ENCODE data around the gene NEURL3. TPM values are rescaled to one million over a fixed set of nuclear protein-coding genes. Genes with fewer than 3 reads are reported as not detected.

The NEURL3 gene
- total and polyA plus RNA-seq, 4 donors, result 0.24 to 2.1 (median 0.72) TPM

DNA sequence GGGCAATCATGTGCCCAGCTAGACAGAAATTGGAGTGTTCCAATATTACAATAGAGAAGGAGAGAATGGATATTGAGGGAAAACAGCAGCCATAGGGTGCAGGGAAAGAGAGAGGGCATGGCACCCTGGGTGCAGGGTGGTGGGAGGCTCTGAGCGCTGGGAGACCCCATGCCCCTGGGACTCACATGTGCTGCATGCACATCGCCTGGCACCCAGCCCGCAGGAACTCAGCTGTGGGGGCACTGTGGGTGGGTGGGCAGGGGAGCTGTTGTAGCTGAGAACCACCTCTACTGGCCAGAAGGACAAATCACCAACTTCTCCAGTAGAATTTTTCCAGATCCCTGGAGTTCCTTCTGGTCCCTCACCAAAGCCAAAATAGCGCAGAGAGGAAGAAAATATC, 7.2 kb upstream of the NEURL3 start:
- Histone ChIP-seq H3K9ac (ENCODE audit: insufficient read depth in 1 of 2, low read length in 2 of 2) (no peak overlapping the region), H3K4me3 (no peak overlapping the region), H3K27ac (ENCODE audit: low read depth in 1 of 2, low read length in 1 of 2) (no peak overlapping the region), H3K9me3 (ENCODE audit: control insufficient read depth in 4 of 4, insufficient read depth in 3 of 4, low read length in 3 of 4) (no peaks in the 10 kb centered on the region), H3K27me3 (ENCODE audit: control insufficient read depth in 3 of 3, insufficient read depth in 3 of 3, low read length in 2 of 3) (no peaks in the 10 kb centered on the region), H3K36me3 (ENCODE audit: control insufficient read depth in 4 of 4, insufficient read depth in 4 of 4, low read length in 4 of 4) (no peaks in the 10 kb centered on the region), H3K4me1 (ENCODE audit: control insufficient read depth in 5 of 5, insufficient read depth in 5 of 5, low read length in 5 of 5) (peaks cover 0 to 11% (median 9%) of the 10 kb centered on the region in 5 donors)
- 91 to 92% methylated on average over 4 of the region's 4 CpGs for WGBS, 2 donors
- no peak for ATAC-seq (ENCODE audit: insufficient read depth, low FRiP score)
- TF ChIP-seq, protein P1, sequence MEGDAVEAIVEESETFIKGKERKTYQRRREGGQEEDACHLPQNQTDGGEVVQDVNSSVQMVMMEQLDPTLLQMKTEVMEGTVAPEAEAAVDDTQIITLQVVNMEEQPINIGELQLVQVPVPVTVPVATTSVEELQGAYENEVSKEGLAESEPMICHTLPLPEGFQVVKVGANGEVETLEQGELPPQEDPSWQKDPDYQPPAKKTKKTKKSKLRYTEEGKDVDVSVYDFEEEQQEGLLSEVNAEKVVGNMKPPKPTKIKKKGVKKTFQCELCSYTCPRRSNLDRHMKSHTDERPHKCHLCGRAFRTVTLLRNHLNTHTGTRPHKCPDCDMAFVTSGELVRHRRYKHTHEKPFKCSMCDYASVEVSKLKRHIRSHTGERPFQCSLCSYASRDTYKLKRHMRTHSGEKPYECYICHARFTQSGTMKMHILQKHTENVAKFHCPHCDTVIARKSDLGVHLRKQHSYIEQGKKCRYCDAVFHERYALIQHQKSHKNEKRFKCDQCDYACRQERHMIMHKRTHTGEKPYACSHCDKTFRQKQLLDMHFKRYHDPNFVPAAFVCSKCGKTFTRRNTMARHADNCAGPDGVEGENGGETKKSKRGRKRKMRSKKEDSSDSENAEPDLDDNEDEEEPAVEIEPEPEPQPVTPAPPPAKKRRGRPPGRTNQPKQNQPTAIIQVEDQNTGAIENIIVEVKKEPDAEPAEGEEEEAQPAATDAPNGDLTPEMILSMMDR (IDR thresholded peaks at IDR 0.05; ENCODE audit: control extremely low read depth, extremely low read depth), result no peak
- DNase-seq, result no peak

DNA sequence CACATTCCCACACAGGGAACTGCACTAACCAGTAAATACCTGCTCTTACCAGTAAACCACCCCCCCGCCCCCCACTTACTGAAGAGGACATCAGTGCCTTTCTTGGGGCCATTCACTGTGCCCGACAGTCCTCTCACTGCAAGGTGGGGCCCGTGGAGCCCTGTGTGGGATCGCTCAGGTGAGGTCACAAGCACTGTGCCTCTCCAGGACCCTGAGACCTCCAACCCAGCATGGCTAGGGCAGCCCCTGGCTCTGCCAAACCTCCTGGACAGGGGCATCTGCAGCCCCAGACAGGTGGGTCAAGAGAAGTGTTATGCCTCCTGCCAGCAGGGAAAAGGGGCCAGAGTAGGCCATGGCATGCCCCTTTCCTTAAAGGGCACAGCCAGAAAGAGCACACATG, 6.7 kb upstream of the NEURL3 start:
- Histone ChIP-seq H3K9ac (ENCODE audit: insufficient read depth in 1 of 2, low read length in 2 of 2) (no peak overlapping the region), H3K4me1 (ENCODE audit: control insufficient read depth in 5 of 5, insufficient read depth in 5 of 5, low read length in 5 of 5) (peaks cover 0 to 11% (median 9%) of the 10 kb centered on the region in 5 donors), H3K9me3 (ENCODE audit: control insufficient read depth in 4 of 4, insufficient read depth in 3 of 4, low read length in 3 of 4) (no peaks in the 10 kb centered on the region), H3K36me3 (ENCODE audit: control insufficient read depth in 4 of 4, insufficient read depth in 4 of 4, low read length in 4 of 4) (no peaks in the 10 kb centered on the region), H3K4me3 (no peak overlapping the region), H3K27ac (ENCODE audit: low read depth in 1 of 2, low read length in 1 of 2) (no peak overlapping the region), H3K27me3 (ENCODE audit: control insufficient read depth in 3 of 3, insufficient read depth in 3 of 3, low read length in 2 of 3) (no peaks in the 10 kb centered on the region)
- ATAC-seq (ENCODE audit: insufficient read depth, low FRiP score) (no peak), DNase-seq (no peak)
- 83 to 95% methylated on average over 4 of the region's 4 CpGs for WGBS, 2 donors
- TF ChIP-seq, protein P1 (IDR thresholded peaks at IDR 0.05; ENCODE audit: control extremely low read depth, extremely low read depth), result no peak

DNA sequence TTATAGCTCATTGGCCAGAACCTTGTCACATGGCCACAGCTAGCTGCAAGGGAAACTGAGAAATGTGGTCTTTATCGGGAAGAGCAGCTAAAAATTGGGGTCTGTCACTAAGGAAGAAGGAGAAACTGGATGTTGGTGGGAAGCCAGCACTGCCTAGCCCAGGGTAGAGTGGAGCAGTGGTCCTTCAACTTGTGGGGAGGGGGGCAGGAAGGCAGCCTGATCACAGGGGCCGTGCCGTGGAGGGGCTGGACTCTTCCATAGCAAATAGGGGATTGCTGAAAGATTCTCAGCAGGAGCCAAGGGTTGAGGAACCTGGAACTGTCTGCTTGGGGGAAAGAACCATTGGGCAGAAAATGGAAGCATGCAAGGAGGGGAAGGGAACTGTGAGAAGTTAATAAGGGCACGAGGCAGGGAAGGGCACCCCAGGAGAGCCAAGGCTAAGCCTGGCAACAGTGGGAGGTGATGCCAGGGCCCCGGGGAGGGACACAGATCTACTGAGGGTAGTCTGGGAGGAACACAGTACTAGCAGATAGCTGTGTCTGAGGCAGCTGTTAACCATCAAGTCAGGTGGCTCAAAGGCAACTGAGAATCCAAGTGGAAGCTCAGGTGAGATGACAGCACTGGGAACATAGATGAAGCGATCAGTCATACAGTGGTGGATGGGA, 5.9 kb upstream of the NEURL3 start:
- Histone ChIP-seq H3K27me3 (ENCODE audit: control insufficient read depth in 3 of 3, insufficient read depth in 3 of 3, low read length in 2 of 3) (no peaks in the 10 kb centered on the region), H3K4me1 (ENCODE audit: control insufficient read depth in 5 of 5, insufficient read depth in 5 of 5, low read length in 5 of 5) (peaks cover 0 to 11% (median 9%) of the 10 kb centered on the region in 5 donors), H3K27ac (ENCODE audit: low read depth in 1 of 2, low read length in 1 of 2) (no peak overlapping the region), H3K36me3 (ENCODE audit: control insufficient read depth in 4 of 4, insufficient read depth in 4 of 4, low read length in 4 of 4) (no peaks in the 10 kb centered on the region), H3K4me3 (no peak overlapping the region), H3K9ac (ENCODE audit: insufficient read depth in 1 of 2, low read length in 2 of 2) (no peak overlapping the region), H3K9me3 (ENCODE audit: control insufficient read depth in 4 of 4, insufficient read depth in 3 of 4, low read length in 3 of 4) (no peaks in the 10 kb centered on the region)
- ATAC-seq (ENCODE audit: insufficient read depth, low FRiP score) (no peak), DNase-seq (no peak)
- WGBS, 2 donors, result 79 to 83% methylated on average over 6 of the region's 6 CpGs
- TF ChIP-seq, protein P1 (IDR thresholded peaks at IDR 0.05; ENCODE audit: control extremely low read depth, extremely low read depth), result no peak

DNA sequence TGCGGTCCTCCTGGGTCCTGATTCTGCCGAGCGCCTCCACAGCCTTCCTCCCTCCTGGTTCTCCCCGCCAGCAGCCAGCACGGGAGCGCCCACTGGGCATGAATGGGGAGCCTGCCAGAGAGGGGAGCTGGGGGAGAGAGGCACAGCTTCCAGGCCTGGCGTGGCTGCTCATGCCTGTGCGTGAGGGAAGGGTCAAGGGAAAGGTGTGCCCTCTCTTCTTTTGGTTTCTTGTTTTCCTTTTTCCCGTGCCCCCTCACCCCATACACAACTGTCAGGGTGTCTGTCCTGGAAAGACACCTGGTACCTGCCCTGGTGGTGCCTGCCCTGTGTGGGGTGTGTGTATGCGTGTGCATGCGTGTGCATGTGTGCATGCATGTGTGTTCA, 4.7 kb upstream of the NEURL3 start:
- WGBS, 2 donors, result 57 to 60% methylated on average over 9 to 11 of the region's 11 CpGs
- H3K9ac ChIP-seq (ENCODE audit: insufficient read depth in 1 of 2, low read length in 2 of 2), result no peak overlapping the region
- no peaks in the 10 kb centered on the region for H3K9me3 ChIP-seq (ENCODE audit: control insufficient read depth in 4 of 4, insufficient read depth in 3 of 4, low read length in 3 of 4)
- H3K36me3 ChIP-seq (ENCODE audit: control insufficient read depth in 4 of 4, insufficient read depth in 4 of 4, low read length in 4 of 4), result no peaks in the 10 kb centered on the region
- TF ChIP-seq, protein P1 (IDR thresholded peaks at IDR 0.05; ENCODE audit: control extremely low read depth, extremely low read depth), result no peak
- no peak overlapping the region for H3K27ac ChIP-seq (ENCODE audit: low read depth in 1 of 2, low read length in 1 of 2)
- ATAC-seq (ENCODE audit: insufficient read depth, low FRiP score), result no peak
- H3K4me1 ChIP-seq (ENCODE audit: control insufficient read depth in 5 of 5, insufficient read depth in 5 of 5, low read length in 5 of 5), result peaks cover 0 to 12% (median 10%) of the 10 kb centered on the region in 5 donors
- no peak for DNase-seq
- no peak overlapping the region for H3K4me3 ChIP-seq
- no peaks in the 10 kb centered on the region for H3K27me3 ChIP-seq (ENCODE audit: control insufficient read depth in 3 of 3, insufficient read depth in 3 of 3, low read length in 2 of 3)

All from lung (tissue), 12 donors.